ENCODE data around the gene ARF1. TPM values are rescaled to one million over a fixed set of nuclear protein-coding genes. Genes with fewer than 3 reads are reported as not detected.

ARF1 gene
- total RNA-seq, 1 donor from 2014 or later: 240 TPM

DNA sequence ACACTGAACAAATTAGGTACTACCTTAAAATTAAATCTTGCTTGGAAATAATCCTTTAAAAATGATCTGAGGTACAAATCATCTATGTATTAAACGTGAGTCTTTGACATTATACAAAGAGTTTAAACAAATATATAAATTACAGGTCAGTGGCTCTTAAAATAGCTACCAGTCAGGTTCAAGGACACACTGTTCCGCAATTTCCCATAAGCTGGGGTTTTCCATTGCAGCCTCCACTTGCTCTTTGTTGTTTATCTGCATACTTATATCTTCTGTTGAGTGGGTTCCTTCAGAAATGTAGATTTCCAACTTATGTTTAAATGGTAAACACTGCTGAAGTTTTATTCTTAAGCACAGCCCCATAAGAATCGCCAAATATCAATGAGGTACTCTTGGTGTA, 32.3 kb downstream of the ARF1 start:
- H3K4me3 ChIP-seq (ENCODE audit: low read depth, low read length): no peak overlapping the region
- DNase-seq (ENCODE audit: low read depth): no peak
- no peaks in the 10 kb centered on the region for H3K36me3 ChIP-seq (ENCODE audit: control insufficient read depth, insufficient read depth, low read length)
- TF ChIP-seq, protein P1, sequence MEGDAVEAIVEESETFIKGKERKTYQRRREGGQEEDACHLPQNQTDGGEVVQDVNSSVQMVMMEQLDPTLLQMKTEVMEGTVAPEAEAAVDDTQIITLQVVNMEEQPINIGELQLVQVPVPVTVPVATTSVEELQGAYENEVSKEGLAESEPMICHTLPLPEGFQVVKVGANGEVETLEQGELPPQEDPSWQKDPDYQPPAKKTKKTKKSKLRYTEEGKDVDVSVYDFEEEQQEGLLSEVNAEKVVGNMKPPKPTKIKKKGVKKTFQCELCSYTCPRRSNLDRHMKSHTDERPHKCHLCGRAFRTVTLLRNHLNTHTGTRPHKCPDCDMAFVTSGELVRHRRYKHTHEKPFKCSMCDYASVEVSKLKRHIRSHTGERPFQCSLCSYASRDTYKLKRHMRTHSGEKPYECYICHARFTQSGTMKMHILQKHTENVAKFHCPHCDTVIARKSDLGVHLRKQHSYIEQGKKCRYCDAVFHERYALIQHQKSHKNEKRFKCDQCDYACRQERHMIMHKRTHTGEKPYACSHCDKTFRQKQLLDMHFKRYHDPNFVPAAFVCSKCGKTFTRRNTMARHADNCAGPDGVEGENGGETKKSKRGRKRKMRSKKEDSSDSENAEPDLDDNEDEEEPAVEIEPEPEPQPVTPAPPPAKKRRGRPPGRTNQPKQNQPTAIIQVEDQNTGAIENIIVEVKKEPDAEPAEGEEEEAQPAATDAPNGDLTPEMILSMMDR (IDR thresholded peaks at IDR 0.05; ENCODE audit: insufficient read depth, low read length, severe bottlenecking): no peak
- no peak for FAIRE-seq
- H3K27me3 ChIP-seq (ENCODE audit: control insufficient read depth, insufficient read depth, low read length): no peaks in the 10 kb centered on the region

DNA sequence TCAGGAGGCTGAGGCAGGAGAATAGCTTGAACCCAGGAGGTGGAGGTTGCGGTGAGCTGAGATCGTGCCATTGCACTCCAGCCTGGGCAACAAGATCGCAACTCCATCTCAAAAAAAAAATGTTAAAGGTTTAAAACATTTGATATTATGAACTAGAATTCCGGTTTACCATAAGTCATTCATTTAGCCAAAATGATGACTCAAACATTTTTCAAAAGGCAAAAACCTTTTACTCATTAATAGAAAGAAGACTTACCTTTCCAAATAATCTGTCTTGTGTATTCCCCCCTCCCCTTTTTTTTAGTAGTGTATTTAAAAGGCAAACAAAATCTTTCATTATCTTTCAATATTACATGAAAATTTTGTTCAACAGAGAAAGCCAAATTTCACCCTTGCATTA, 34.8 kb downstream of the ARF1 start:
- TF ChIP-seq, protein P1 (IDR thresholded peaks at IDR 0.05; ENCODE audit: insufficient read depth, low read length, severe bottlenecking): no peak
- Histone ChIP-seq H3K36me3 (ENCODE audit: control insufficient read depth, insufficient read depth, low read length) (no peaks in the 10 kb centered on the region), H3K4me3 (ENCODE audit: low read depth, low read length) (no peak overlapping the region), H3K27me3 (ENCODE audit: control insufficient read depth, insufficient read depth, low read length) (no peaks in the 10 kb centered on the region)
- DNase-seq (ENCODE audit: low read depth) (no peak), FAIRE-seq (no peak)

DNA sequence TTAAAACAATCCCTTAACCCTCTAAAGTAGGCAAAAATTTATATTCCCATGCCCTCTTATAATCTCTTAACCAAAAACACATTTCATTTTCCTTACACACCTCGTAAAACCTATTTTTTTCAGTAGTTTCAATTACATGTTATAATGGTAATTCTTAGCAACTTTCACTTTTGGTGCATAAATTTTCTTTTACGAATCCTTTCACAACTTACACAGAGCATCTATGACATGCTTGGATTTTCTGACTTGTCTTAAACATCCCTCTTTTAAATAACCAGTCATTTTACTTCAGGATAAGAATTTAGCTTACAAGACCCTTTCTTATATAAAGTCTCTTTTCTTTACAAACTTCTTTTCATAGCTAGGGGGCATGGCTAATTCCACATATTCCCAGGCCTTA, 35.5 kb downstream of the ARF1 start:
- no peaks in the 10 kb centered on the region for H3K27me3 ChIP-seq (ENCODE audit: control insufficient read depth, insufficient read depth, low read length)
- FAIRE-seq (no peak), DNase-seq (ENCODE audit: low read depth) (no peak)
- TF ChIP-seq, protein P1 (IDR thresholded peaks at IDR 0.05; ENCODE audit: insufficient read depth, low read length, severe bottlenecking): no peak
- no peak overlapping the region for H3K4me3 ChIP-seq (ENCODE audit: low read depth, low read length)
- no peaks in the 10 kb centered on the region for H3K36me3 ChIP-seq (ENCODE audit: control insufficient read depth, insufficient read depth, low read length)

DNA sequence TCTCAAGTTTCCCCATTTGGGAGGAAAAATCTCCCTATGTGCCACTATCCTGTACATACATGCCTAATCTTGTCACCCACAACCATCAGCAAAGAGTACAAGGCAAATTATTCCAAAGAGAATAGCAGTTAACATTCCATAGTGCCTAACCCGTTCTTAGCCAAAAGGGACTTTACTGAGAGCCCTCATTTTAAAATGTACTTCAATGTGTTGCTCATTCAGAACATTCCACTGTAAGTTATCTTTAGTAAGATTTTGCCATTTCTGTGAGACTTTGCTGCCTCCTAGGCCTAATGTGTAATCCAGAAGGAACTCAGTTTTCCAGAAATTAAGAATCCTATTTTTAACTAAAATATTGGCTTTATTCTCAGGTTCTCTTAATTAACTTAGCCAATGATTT, 37.8 kb downstream of the ARF1 start:
- DNase-seq (ENCODE audit: low read depth) (peak; percentile 47), FAIRE-seq (no peak)
- Histone ChIP-seq H3K36me3 (ENCODE audit: control insufficient read depth, insufficient read depth, low read length) (no peaks in the 10 kb centered on the region), H3K4me3 (ENCODE audit: low read depth, low read length) (no peak overlapping the region), H3K27me3 (ENCODE audit: control insufficient read depth, insufficient read depth, low read length) (no peaks in the 10 kb centered on the region)
- TF ChIP-seq, protein P1 (IDR thresholded peaks at IDR 0.05; ENCODE audit: insufficient read depth, low read length, severe bottlenecking): no peak

DNA sequence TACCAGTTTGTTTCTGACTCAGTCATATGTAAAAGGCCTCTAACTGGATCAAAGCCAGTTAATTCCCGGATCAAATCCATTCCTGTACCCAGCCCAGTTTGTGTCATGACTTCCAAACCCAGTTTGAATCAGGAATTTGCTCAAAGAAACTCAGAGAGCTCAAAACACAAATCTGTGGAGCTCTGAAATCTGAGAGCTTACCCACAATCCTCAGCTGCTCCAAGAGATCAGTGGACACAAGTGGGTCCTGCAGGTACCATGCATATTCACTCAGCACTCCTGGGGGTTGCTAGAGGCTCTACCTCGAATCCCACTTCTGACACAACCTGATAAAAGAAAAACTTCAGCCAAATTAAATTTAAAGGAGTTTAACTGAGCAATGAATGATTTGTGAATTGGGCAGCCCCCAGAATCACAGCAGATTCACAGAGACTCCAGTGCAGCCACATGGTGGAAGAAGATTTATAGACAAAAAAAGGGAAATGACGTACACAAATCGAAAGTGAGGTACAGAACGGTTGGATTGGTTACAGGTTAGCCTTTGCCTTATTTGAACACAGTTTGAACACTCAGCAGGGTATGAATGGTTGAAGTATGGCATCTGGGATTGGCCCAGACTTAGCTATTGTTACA, 38.5 kb downstream of the ARF1 start:
- TF ChIP-seq, protein P1 (IDR thresholded peaks at IDR 0.05; ENCODE audit: insufficient read depth, low read length, severe bottlenecking): no peak
- no peak overlapping the region for H3K4me3 ChIP-seq (ENCODE audit: low read depth, low read length)
- H3K36me3 ChIP-seq (ENCODE audit: control insufficient read depth, insufficient read depth, low read length): no peaks in the 10 kb centered on the region
- DNase-seq (ENCODE audit: low read depth) (peak; percentile 53), FAIRE-seq (no peak)
- no peaks in the 10 kb centered on the region for H3K27me3 ChIP-seq (ENCODE audit: control insufficient read depth, insufficient read depth, low read length)

DNA sequence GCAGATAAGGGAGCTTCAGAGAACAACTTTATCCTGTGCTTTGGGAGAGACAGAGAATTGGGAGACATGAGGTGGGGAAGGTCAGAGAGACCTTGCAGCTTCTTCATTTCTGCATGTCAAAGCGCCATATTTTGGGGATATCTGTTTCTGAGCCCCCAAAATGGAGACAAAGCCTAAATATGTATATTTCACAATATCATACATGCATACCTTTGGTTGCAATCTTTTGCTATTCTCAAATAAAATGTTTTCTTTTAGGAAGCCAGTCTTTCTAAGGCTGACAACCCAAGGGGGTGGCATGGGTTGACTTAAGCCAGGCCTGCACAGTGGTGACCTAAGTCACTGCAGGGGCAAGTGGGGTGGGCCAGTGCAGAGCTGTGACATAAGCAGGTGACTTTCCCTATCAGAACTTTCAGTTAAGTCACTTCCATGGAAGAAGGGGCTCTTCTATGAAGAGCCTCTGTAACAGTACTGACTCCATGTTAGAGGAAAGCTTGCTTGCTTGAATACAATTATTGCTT, 40.5 kb downstream of the ARF1 start:
- Histone ChIP-seq H3K4me3 (ENCODE audit: low read depth, low read length) (no peak overlapping the region), H3K27me3 (ENCODE audit: control insufficient read depth, insufficient read depth, low read length) (no peaks in the 10 kb centered on the region), H3K36me3 (ENCODE audit: control insufficient read depth, insufficient read depth, low read length) (no peaks in the 10 kb centered on the region)
- TF ChIP-seq, protein P1 (IDR thresholded peaks at IDR 0.05; ENCODE audit: insufficient read depth, low read length, severe bottlenecking): no peak
- FAIRE-seq (no peak), DNase-seq (ENCODE audit: low read depth) (no peak)

Measured in bronchial epithelial cell (primary cell).